Stimulated activated effector memory CD8-positive, alpha-beta T cell treated with anti-CD3 and anti-CD28 coated beads, Interleukin-12 subunit alpha, Interleukin-12 subunit beta, amount 100 ng/mL, for 72 hours (primary cell): ENCODE measurements around the gene DYNC1LI1.
"Not testable (repeated sequence)": the region's sequence is repeated elsewhere in the genome, so short reads cannot be mapped to it uniquely, and the experiment has no call there.

Source experiments
- ATAC-seq: fragments of 150-1000 bp; cut with Tn5 transposase; 2 replicates; pipeline ENCODE4 v1.10.0; 2021
- DNase-seq, 2 donors: peaks; one replicate each; pipeline ENCODE4 v3.0.0; 2021 to 2022; ENCODE audit warnings: low spot score in 2 of 2
- H3K27ac Mint-ChIP-seq: one replicate; pipeline ENCODE4 v1.8.0; 2022; ENCODE audit warnings: mild to moderate bottlenecking, mixed read lengths
- H3K36me3 Mint-ChIP-seq: one replicate; pipeline ENCODE4 v1.8.0; 2022; ENCODE audit warnings: mild to moderate bottlenecking, mixed read lengths
- H3K4me1 Mint-ChIP-seq: one replicate; pipeline ENCODE4 v1.8.0; 2022; ENCODE audit warnings: mixed read lengths
- H3K4me3 Mint-ChIP-seq: one replicate; pipeline ENCODE4 v1.8.0; 2022; ENCODE audit warnings: mild to moderate bottlenecking, mixed read lengths
- H3K9me3 Mint-ChIP-seq: one replicate; pipeline ENCODE4 v1.8.0; 2022; ENCODE audit warnings: mixed read lengths

Gene DYNC1LI1

DNA sequence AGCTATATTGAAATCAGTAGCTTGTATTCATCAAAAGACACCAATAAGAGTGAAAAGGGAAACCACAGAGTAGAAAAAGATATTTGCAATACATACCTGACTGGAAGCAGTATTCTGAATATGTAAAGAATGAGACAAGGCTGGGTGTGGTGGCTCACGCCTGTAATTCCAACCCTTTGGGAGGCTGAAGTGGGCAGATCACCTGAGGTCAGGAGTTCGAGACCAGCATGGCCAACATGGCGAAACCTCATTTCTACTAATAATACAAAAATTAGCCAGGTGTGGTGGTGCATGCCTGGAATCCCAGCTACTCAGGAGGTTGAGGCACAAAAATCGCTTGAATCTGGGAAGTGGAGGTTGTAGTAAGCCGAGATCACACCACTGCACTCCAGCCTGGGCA lies 51.7 kb downstream of the DYNC1LI1 start:
- not testable (repeated sequence) for H3K27ac Mint-ChIP-seq, H3K9me3 Mint-ChIP-seq, H3K4me1 Mint-ChIP-seq, DNase-seq, H3K36me3 Mint-ChIP-seq, ATAC-seq, H3K4me3 Mint-ChIP-seq

DNA sequence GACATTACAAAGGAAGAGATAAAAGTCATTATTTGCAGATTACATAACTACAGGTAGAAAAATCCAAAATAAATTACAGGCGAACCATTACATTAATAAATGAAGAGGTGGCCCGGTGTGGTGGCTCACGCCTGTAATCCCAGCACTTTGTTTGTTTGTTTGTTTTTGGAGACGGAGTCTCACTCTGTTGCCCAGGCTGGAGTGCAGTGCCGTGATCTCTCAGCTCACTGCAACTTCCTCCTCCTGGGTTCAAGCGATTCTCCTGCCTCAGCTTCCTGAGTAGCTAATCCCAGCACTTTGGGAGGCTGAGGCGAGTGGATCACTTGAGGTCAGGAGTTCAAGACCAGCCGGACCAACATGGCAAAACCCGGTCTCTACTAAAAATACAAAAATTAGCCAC lies 53.9 kb downstream of the DYNC1LI1 start:
- not testable (repeated sequence) for H3K36me3 Mint-ChIP-seq, H3K4me1 Mint-ChIP-seq, H3K4me3 Mint-ChIP-seq, H3K27ac Mint-ChIP-seq, DNase-seq, H3K9me3 Mint-ChIP-seq, ATAC-seq

DNA sequence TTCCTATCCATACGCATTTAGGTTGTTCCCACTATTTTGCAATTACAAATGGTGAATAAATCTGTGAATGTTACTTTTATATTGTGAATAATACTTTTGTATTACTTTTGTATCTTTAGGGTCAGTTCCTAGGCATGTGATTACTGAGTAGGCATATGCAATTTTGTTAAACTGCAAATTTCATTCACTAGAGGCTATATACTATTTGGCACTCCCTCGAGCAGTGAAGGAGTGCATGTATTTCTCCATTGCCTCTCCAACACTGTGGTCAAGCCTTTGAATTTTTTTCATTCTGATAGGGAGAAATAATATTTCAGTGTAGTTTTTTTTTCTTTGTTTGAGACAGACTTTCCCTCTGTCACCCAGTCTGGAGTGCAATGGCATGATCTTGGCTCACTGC lies 59.7 kb downstream of the DYNC1LI1 start:
- Mint-ChIP-seq H3K4me3 (no peak overlapping the region), H3K4me1 (no peaks in the 10 kb centered on the region), H3K9me3 (no peaks in the 10 kb centered on the region), H3K36me3 (no peaks in the 10 kb centered on the region), H3K27ac (no peak overlapping the region)
- no peak for DNase-seq
- ATAC-seq, result no peak

DNA sequence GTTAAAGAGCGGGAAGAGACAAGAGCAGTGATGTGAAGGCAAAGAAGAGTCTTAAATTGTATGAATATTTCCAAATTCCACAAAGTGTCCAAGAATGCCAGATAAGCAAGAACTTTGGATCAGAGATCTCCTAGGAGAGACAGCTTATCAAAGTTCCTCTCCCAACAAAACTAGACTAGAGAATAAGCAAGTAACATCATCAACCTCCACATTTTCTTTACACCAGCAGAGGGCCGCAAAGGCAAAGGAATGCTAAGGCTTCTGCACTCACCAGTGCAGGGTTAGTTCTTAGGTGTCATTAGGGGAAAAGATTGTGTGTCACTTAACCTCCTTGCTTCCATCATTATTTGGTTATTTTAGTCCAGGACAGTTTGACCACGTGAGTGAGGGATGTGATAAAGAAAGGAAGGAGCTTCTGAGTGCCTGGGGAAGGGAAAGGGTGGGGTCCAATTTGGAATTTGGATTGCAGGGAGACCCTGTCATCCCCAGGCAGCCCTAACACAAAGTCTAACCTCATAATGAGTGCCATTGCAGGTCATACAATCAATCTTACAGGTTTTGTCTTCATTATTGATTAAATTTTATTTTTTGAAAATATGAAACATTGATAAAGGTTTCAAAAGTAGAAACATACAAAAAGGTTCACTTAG lies 60.5 kb downstream of the DYNC1LI1 start:
- H3K4me1 Mint-ChIP-seq, result no peaks in the 10 kb centered on the region
- H3K9me3 Mint-ChIP-seq, result no peaks in the 10 kb centered on the region
- H3K36me3 Mint-ChIP-seq, result no peaks in the 10 kb centered on the region
- peak; percentile 36 to 71 for DNase-seq
- peak; percentile 90 for ATAC-seq
- H3K27ac Mint-ChIP-seq, result no peak overlapping the region
- no peak overlapping the region for H3K4me3 Mint-ChIP-seq

DNA sequence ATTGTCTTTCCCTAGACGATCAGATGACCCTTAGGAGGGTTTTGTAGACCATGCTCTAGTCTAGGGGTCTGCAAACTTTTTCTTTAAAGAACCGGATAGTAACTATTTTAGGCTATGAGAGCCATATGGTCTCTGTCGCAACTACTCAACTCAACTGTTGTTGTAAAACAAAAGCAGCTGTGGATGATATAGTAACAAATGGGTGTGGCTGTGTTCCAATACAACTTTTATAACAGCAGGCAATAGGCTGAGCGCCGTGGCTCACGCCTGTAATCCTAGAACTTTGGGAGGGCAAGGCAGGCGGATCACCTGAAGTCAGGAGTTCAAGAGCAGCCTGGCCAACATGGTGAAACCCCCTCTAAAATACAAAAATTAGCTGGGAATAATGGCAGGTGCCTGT lies 61.9 kb downstream of the DYNC1LI1 start:
- DNase-seq, result no peak
- H3K27ac Mint-ChIP-seq, result no peak overlapping the region
- H3K36me3 Mint-ChIP-seq, result no peaks in the 10 kb centered on the region
- H3K4me1 Mint-ChIP-seq, result no peaks in the 10 kb centered on the region
- no peaks in the 10 kb centered on the region for H3K9me3 Mint-ChIP-seq
- H3K4me3 Mint-ChIP-seq, result no peak overlapping the region
- ATAC-seq, result no peak

GRCh38 chr3:32506466-32506865 lies 64.2 kb downstream of the DYNC1LI1 start:
- H3K36me3 Mint-ChIP-seq, result peaks cover 9% of the 10 kb centered on the region
- peaks cover 10% of the 10 kb centered on the region for H3K4me1 Mint-ChIP-seq
- ATAC-seq (no peak), DNase-seq (no peak)
- H3K4me3 Mint-ChIP-seq, result no peak overlapping the region
- H3K27ac Mint-ChIP-seq, result no peak overlapping the region
- H3K9me3 Mint-ChIP-seq, result no peaks in the 10 kb centered on the region

GRCh38 chr3:32502946-32503286 lies 67.7 kb downstream of the DYNC1LI1 start:
- H3K9me3 Mint-ChIP-seq, result no peaks in the 10 kb centered on the region
- peaks cover 44% of the 10 kb centered on the region for H3K36me3 Mint-ChIP-seq
- H3K27ac Mint-ChIP-seq, result peak overlapping the region; percentile 96
- ATAC-seq (peak; percentile 4), DNase-seq (no peak)
- H3K4me3 Mint-ChIP-seq, result peak overlapping the region; percentile 95
- H3K4me1 Mint-ChIP-seq, result peaks cover 30% of the 10 kb centered on the region

DNA sequence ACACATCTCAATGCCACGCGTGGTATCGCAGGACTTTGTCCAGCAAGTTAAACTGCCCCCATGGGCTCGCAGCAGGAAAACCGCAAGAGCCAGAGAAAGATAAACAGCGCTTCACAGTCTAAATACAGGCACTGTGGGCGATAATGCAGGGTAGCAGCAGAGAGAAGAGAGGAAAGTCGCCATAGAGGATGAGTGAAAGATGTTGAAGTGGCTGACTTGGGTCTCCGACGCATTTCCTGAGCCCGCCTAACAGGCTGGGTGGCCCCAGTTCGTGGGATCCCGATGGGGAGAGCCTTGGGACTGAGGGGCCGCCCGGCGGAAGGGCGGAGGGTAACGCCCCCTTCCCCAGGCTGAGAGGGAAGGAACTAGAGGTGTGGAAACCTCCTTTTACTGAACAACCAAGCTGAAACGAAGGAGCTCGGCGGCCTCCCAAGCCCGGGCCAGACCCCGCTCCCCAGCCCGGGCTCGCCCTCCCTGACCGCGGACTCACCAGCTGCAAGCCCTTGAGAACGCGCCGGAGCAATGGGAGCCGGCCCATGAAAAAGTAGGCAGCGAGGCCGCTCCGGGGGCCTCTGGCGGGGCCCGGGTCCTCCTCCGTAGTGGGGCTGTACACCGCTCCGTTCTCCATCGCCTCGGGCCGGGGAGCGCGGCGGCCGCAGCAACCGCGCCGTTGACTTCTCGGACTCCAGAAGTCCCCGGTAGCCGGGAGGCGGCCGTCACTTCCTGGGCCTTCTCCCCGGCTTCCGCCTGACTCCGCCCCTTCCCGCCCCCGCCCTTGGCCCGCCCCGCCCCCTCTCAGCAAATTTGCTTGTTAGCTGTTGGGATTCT lies 68.3 kb downstream of the DYNC1LI1 start, which contains the start of gene CMTM6:
Gene CMTM6 (minus strand): TSS at position 735 of the 828 bp plus-strand sequence. CDS start 107 bp downstream, at position 628.
- Mint-ChIP-seq H3K36me3 (peaks cover 50% of the 10 kb centered on the region), H3K27ac (peak within 1 kb of the TSS; percentile 96), H3K4me1 (peaks cover 31% of the 10 kb centered on the region), H3K9me3 (no peaks in the 10 kb centered on the region), H3K4me3 (peak within 1 kb of the TSS; percentile 95)
- ATAC-seq (peak; percentile 87), DNase-seq (peak; percentile 58 to 85)

DNA sequence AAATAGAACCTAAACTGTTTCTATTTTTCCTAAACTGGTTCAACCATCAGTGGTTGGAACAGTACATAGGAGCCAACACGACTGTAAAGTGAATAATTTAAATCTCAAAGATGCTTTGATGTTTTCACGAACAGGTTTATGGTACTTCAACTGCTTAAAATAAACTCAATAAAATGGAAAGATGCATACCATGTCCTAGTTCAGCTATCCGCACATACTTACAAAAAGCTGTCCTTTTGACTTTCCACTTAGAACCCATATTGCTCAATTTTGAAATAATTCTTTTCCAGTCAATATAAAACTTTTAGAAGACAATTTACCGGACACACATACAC lies 68.9 kb downstream of the DYNC1LI1 start:
- Mint-ChIP-seq H3K27ac (peak overlapping the region; percentile 96), H3K9me3 (no peaks in the 10 kb centered on the region), H3K4me1 (peaks cover 34% of the 10 kb centered on the region), H3K36me3 (peaks cover 55% of the 10 kb centered on the region), H3K4me3 (peak overlapping the region; percentile 95)
- no peak for ATAC-seq
- DNase-seq, result no peak

GRCh38 chr3:32500880-32501782 lies 69.5 kb downstream of the DYNC1LI1 start:
- Mint-ChIP-seq H3K27ac (peak overlapping the region; percentile 96), H3K9me3 (no peaks in the 10 kb centered on the region), H3K4me3 (peak overlapping the region; percentile 95), H3K4me1 (peaks cover 40% of the 10 kb centered on the region), H3K36me3 (peaks cover 61% of the 10 kb centered on the region)
- DNase-seq (no peak), ATAC-seq (peak; percentile 5)

- peak overlapping the region; percentile 95 for H3K4me3 Mint-ChIP-seq
- ATAC-seq, result no peak
- peaks cover 40% of the 10 kb centered on the region for H3K4me1 Mint-ChIP-seq
- H3K27ac Mint-ChIP-seq, result peak overlapping the region; percentile 96
- H3K36me3 Mint-ChIP-seq, result peaks cover 70% of the 10 kb centered on the region
- no peaks in the 10 kb centered on the region for H3K9me3 Mint-ChIP-seq
- no peak for DNase-seq
Measured at GRCh38 chr3:32500231-32500630, 70.4 kb downstream of the DYNC1LI1 start.

GRCh38 chr3:32499585-32499984 lies 71.1 kb downstream of the DYNC1LI1 start:
- Mint-ChIP-seq H3K9me3 (no peaks in the 10 kb centered on the region), H3K27ac (peak overlapping the region; percentile 96), H3K4me3 (peak overlapping the region; percentile 95), H3K4me1 (peaks cover 40% of the 10 kb centered on the region), H3K36me3 (peaks cover 77% of the 10 kb centered on the region)
- no peak for DNase-seq
- no peak for ATAC-seq

GRCh38 chr3:32498992-32499391 lies 71.7 kb downstream of the DYNC1LI1 start:
- Mint-ChIP-seq H3K9me3 (no peaks in the 10 kb centered on the region), H3K4me3 (no peak overlapping the region), H3K36me3 (peaks cover 81% of the 10 kb centered on the region), H3K27ac (no peak overlapping the region), H3K4me1 (peaks cover 40% of the 10 kb centered on the region)
- ATAC-seq, result no peak
- DNase-seq, result no peak

DNA sequence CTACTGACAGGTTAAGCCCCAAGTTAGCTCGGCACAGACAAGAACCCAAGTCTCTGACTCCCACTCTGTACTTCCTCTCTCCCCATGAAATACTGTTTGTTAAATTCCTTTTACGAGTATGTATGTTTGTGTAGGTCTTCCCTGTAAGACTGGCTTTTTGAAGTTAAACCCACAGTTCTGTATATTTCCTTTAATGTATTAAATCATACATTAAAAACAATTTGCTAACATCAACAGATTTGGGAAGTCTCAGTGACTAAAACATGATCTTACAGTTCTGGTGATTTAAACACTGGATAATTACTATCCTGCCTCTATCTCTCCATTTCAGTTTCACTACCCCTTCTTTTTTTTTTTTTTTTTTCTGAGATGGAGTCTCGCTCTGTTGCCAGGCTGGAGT lies 72.4 kb downstream of the DYNC1LI1 start:
- Mint-ChIP-seq H3K4me3 (peak overlapping the region; percentile 44), H3K27ac (peak overlapping the region; percentile 71), H3K9me3 (no peaks in the 10 kb centered on the region), H3K36me3 (peaks cover 81% of the 10 kb centered on the region), H3K4me1 (peaks cover 36% of the 10 kb centered on the region)
- ATAC-seq, result no peak
- no peak for DNase-seq

- no peak for DNase-seq
- Mint-ChIP-seq H3K36me3 (peaks cover 64% of the 10 kb centered on the region), H3K4me1 (peaks cover 29% of the 10 kb centered on the region), H3K4me3 (no peak overlapping the region), H3K9me3 (no peaks in the 10 kb centered on the region), H3K27ac (no peak overlapping the region)
- ATAC-seq, result no peak
Measured at GRCh38 chr3:32495609-32496008, 75.0 kb downstream of the DYNC1LI1 start.
